Choroid plexus epithelial cell (primary cell): ENCODE results near the gene SMPD2.

Experiments
- DNase-seq: peaks from one replicate; pipeline ENCODE4 v3.0.0-alpha.2; 2010; ENCODE audit warnings: low read depth
- H3K4me3 ChIP-seq: 2 replicates; pipeline ENCODE4 v1.5.1; 2011; ENCODE audit warnings: low read depth, mild to moderate bottlenecking, control low read depth, low read length, moderate library complexity
- TF ChIP-seq, protein P1 (sequence below): conservative IDR thresholded peaks from 2 replicates; pipeline ENCODE4 v1.5.1; 2011; ENCODE audit warnings: low read depth, mild to moderate bottlenecking, control low read depth, inconsistent platforms, low read length, moderate library complexity

The SMPD2 gene

DNA sequence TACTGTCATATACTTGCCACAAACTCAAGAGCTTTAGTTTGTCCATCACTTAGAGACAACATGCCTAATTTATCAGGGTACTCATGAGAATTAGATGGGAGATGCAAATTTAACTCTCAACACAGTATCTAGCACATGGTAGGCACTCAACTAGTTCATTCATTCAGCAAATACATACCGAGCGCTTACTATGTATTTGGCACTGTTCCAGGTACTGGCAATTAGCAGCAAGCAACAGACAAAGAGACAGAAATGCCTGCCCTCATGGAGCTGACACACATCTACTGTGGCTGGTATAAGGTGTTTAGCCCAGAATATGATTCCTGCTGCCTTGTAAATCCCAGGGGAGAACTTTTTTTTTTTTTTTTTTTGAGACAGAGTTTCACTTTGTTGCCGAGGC lies 10.3 kb downstream of the SMPD2 start:
- no peak for DNase-seq
- no peak overlapping the region for H3K4me3 ChIP-seq
- TF ChIP-seq, protein P1, sequence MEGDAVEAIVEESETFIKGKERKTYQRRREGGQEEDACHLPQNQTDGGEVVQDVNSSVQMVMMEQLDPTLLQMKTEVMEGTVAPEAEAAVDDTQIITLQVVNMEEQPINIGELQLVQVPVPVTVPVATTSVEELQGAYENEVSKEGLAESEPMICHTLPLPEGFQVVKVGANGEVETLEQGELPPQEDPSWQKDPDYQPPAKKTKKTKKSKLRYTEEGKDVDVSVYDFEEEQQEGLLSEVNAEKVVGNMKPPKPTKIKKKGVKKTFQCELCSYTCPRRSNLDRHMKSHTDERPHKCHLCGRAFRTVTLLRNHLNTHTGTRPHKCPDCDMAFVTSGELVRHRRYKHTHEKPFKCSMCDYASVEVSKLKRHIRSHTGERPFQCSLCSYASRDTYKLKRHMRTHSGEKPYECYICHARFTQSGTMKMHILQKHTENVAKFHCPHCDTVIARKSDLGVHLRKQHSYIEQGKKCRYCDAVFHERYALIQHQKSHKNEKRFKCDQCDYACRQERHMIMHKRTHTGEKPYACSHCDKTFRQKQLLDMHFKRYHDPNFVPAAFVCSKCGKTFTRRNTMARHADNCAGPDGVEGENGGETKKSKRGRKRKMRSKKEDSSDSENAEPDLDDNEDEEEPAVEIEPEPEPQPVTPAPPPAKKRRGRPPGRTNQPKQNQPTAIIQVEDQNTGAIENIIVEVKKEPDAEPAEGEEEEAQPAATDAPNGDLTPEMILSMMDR, result no peak

- DNase-seq, result no peak
- no peak overlapping the region for H3K4me3 ChIP-seq
- TF ChIP-seq, protein P1, result no peak
Observed at GRCh38 chr6:109451376-109451775, 10.9 kb downstream of the SMPD2 start.

DNA sequence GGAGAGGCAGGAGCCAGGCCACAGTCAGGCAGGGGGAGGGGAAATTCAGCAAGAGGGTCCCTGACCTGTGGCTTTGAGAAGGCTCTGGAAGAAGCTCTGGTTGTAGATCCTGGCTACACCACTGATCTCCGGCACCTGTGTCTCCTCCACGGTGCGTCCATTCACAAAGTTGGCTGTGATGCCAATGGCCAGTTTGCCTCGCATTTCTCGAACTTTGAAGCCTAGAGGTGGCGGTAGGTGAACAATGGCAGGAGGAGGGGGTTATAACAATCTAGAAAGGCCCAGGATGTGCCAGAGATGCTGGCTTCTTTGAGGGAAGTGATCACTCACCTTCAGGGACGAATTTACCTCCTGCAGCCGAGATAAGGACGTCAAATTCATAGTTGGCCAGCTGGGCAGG lies 11.7 kb downstream of the SMPD2 start:
- DNase-seq, result no peak
- H3K4me3 ChIP-seq, result no peak overlapping the region
- TF ChIP-seq, protein P1, result no peak

DNA sequence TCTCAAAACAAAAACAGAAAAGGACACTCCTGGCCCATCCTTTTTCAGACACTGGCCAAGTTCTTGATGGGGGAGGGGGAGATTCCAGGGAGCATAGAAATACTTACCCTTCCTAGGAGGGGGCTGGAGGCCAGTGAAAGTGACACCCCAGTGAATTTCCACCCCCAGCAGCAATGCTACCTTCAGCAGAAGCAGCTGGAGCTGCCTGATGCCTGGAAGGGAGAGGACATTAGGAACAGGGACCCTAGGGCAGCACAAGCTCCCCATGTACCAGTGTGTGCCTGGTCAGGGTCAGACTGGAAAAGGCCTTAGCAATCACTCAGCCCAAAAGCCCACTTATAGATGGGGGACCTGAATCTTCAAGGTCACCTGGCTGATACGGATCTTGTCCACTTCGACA lies 12.6 kb downstream of the SMPD2 start:
- TF ChIP-seq, protein P1, result no peak
- DNase-seq, result no peak
- no peak overlapping the region for H3K4me3 ChIP-seq

DNA sequence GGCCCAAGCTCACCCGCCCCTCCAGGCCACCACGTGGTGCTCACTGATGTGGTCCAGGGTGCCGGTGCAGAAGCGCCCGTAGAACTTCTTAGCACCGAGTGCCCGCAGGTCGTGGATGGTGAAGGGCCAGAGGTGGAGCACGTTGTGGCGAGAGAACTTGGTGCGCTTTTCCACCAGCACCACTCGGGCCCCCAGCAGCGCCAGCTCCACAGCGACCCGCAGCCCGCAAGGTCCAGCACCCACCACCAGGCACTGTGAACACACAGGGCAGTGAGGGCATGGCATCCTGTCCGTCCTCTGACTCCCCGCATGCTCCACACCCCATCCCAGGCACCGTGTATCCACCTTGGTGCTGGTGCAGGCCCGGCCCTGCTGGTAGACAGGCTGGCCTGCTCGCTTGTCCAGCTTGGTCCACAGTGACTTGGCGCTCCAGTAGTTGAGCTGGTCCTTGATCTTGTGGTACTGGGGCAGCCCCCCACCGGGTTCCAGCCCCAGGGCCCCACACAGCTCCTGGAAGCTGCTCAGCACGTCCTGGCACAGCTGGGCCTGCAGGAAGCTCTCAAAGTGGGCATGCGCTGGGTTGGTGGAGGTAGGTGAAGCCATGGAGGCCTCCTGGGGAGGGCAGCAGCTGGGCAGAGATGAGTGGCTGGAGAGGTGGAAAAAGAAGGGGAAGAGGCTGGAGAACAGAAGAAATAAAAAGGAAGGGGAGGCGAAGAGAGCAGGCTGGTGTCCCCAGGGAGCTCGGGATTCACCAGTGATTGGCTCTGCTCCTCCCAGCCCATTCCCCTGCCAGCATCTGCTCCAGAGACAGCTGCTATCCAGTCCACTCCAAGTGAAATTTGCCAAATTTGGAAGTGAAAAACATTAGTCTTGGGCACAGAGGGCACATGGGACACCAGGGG lies 13.3 kb downstream of the SMPD2 start:
- TF ChIP-seq, protein P1, result no peak
- DNase-seq, result peak; percentile 24
- peak overlapping the region; percentile 84 for H3K4me3 ChIP-seq

DNA sequence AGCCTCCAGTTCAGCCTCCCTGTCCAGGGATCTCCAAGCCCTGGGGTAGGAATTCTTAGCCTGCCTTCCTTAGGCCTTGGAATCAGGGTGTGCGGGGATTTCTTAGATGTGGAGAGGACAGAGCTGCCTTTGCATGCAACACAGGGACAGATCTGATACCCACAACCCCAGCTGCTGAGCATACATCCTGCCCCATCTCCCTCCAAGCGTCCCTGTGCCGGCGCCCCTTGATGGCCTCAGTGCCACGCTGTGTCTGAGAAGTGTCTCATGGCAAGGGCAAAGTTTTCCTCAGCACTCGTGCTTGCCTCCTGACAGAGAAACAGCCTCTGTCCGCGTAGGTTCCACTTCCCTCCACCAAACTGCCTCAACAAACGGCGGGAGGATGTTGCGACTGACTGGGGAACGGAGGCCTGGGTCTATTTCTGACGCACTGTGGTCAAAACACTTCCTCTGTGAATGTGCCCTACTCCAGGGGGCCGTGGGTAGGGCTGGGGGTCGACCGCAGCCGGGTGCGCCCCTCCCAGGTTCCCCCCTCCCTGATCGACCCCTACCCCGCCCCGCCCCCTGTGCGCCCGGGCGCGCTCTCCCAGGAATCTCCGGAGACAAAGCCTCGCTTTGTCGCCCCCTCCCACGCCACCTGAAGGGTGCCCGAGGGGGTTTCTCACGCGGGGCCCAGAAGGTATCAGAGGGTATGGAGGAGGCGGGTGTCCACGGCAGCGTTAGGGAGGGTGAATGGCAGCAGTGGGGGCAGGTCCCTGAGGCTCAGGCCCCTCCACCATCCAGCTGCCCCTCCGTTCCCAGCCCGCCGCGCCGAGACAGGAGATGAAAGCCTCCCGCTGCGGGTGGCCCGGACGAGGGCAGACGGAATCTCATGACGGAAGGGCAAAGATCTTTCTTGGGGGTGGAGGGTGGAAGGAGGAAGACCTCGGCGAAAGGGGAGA lies 14.2 kb downstream of the SMPD2 start:
- TF ChIP-seq, protein P1, result no peak
- DNase-seq, result peak; percentile 52

More for the DNA sequence above, 14.2 kb downstream of the SMPD2 start:
- peak overlapping the region; percentile 84 for H3K4me3 ChIP-seq
